Left ventricle myocardium inferior (tissue), 1 donor: ENCODE data around the gene EXOC2. TPM values are rescaled to one million over a fixed set of nuclear protein-coding genes. Genes with fewer than 3 reads are reported as not detected.

Experiments used
- DNase-seq: peaks from one replicate; pipeline ENCODE4 v3.0.0-alpha.2; 2020
- H3K27ac ChIP-seq: fragments of 200-600 bp; replicated peaks from 2 replicates; pipeline ENCODE4 v1.8.0; 2021
- H3K27me3 ChIP-seq: fragments of 200-600 bp; 2 replicates; pipeline ENCODE4 v1.8.0; 2021; ENCODE audit warnings: low read depth
- H3K36me3 ChIP-seq: fragments of 200-600 bp; 2 replicates; pipeline ENCODE4 v1.8.0; 2021
- H3K4me1 ChIP-seq: fragments of 200-600 bp; 2 replicates; pipeline ENCODE4 v1.8.0; 2021
- H3K4me3 ChIP-seq: fragments of 200-600 bp; 2 replicates; pipeline ENCODE4 v1.8.0; 2021; ENCODE audit warnings: mild to moderate bottlenecking, moderate library complexity
- H3K9me3 ChIP-seq: fragments of 200-600 bp; replicated peaks from 2 replicates; pipeline ENCODE4 v1.8.0; 2021
- intact Hi-C: fragments of 100-400 bp; cut with micrococcal nuclease; formaldehyde crosslinking; loops from one replicate; pipeline ENCODE4 v1.11.0; 2022
- total RNA-seq: library from RNA; stranded (reverse); fragmentation: NEBNext Ultra II Directional; extraction: Animal tissue kit (Norgen Biotek cat#: 25700); gene quantifications from one replicate; pipeline ENCODE4 v1.2.1, GENCODE V29; 2021
- TF ChIP-seq, protein P1 (sequence below): fragments of 200-600 bp; IDR thresholded peaks from 2 replicates; pipeline ENCODE4 v1.8.0; 2021; ENCODE audit warnings: antibody characterized with exemption, mild to moderate bottlenecking, borderline replicate concordance
- donor health status: DM: no; HTN: yes; CAD: no; lungs with severe emphysema.

EXOC2 gene
- total RNA-seq, 1 donor from 2014 or later, result 15.6 TPM

DNA sequence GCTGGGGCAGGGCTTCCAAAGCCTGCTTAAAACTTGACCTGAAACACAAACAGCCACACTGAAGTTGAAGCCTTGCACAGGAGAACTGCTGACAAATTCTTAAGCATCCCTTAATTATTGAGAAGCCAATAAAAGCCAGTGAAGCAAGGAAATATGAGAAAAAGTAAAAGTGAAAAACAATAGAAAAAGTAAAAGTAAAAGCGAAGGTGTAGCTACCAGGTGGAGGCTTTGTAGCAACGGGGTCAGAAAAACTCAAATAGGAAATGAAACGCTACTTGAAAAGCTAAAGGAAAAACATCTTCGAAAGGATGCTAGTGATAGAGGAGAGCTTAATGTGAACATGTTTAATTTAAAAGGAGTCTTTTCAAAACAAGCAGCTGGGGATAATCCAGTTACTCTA lies 203.9 kb downstream of the EXOC2 start:
- intact Hi-C loops, result no loop called here
- peaks cover 85% of the 10 kb centered on the region for H3K36me3 ChIP-seq
- H3K4me1 ChIP-seq, result no peaks in the 10 kb centered on the region
- peaks cover 3% of the 10 kb centered on the region for H3K9me3 ChIP-seq
- no peak for DNase-seq
- no peaks in the 10 kb centered on the region for H3K27me3 ChIP-seq
- no peak overlapping the region for H3K4me3 ChIP-seq
- no peak overlapping the region for H3K27ac ChIP-seq
- TF ChIP-seq, protein P1, sequence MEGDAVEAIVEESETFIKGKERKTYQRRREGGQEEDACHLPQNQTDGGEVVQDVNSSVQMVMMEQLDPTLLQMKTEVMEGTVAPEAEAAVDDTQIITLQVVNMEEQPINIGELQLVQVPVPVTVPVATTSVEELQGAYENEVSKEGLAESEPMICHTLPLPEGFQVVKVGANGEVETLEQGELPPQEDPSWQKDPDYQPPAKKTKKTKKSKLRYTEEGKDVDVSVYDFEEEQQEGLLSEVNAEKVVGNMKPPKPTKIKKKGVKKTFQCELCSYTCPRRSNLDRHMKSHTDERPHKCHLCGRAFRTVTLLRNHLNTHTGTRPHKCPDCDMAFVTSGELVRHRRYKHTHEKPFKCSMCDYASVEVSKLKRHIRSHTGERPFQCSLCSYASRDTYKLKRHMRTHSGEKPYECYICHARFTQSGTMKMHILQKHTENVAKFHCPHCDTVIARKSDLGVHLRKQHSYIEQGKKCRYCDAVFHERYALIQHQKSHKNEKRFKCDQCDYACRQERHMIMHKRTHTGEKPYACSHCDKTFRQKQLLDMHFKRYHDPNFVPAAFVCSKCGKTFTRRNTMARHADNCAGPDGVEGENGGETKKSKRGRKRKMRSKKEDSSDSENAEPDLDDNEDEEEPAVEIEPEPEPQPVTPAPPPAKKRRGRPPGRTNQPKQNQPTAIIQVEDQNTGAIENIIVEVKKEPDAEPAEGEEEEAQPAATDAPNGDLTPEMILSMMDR, result no peak

DNA sequence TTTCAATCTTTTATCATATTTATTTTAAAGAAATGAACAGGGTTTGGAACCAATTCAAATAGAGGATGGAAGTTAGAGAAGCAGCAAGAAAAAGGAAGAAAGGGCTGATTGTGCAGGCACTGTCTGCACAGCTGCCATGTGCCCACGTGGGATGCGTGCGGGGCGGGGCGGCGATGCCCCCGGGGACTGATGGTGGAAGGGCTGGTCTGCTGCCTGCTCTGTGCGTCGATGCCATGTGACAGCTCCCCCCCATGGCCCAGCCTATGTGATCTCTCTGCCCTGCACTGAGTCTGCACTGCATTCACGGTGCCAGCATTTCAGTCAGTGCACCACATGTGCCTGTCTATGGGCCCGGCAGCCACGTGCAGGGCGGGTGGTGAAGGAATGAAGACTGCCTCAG lies 205.0 kb downstream of the EXOC2 start:
- Histone ChIP-seq H3K27me3 (no peaks in the 10 kb centered on the region), H3K4me3 (no peak overlapping the region), H3K4me1 (no peaks in the 10 kb centered on the region), H3K9me3 (peaks cover 3% of the 10 kb centered on the region), H3K36me3 (peaks cover 77% of the 10 kb centered on the region), H3K27ac (no peak overlapping the region)
- intact Hi-C loops, result no loop called here
- no peak for DNase-seq
- TF ChIP-seq, protein P1, result no peak

DNA sequence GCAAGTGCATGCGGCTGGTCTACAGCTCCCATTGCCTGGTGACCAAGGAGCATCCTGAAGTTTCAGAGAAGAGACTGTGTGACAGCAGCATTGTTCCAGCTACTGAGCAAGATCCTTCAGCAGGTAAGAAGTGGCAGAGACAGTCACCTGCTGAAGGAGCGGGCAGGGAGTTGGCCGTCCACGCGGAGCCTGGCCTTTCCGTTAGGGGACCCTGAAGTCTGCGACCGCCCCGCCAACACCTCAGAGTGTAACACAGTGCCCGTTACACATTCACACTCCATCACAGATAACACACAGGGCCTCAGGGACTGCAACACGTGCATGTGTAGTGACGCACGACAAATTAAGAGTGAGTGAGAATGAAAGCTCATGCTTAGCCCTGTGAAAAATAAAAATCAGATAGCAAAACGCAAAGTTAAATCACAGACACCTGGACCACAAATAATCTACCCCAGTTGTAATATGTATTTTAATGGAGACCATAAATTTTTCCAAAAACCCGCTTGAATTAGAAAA lies 207.2 kb downstream of the EXOC2 start:
- no peaks in the 10 kb centered on the region for H3K4me1 ChIP-seq
- no peaks in the 10 kb centered on the region for H3K9me3 ChIP-seq
- H3K27ac ChIP-seq, result no peak overlapping the region
- H3K27me3 ChIP-seq, result no peaks in the 10 kb centered on the region
- TF ChIP-seq, protein P1, result no peak
- H3K4me3 ChIP-seq, result no peak overlapping the region
- intact Hi-C loops, result no loop called here
- DNase-seq, result no peak
- peaks cover 66% of the 10 kb centered on the region for H3K36me3 ChIP-seq

DNA sequence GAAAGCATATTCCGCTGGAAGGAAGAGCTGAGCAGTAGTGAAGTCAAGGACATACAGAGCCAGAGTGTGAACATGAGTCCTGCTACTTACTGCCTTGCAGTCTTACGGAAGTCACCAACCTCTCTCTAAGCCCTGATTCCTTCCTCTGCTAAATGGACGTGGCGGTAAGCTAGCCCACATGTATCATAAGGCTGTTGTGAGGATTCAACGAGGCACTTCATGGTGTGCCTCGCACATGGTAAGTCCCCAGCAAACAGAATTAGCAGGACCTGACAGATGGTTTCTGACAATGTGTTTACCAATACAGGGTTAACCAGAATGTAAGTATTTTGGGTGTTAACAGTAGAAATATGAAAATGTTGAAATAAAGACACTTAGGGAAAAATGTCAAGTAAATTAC lies 208.2 kb downstream of the EXOC2 start:
- intact Hi-C loops, result no loop called here
- no peak for DNase-seq
- H3K4me1 ChIP-seq, result no peaks in the 10 kb centered on the region
- H3K36me3 ChIP-seq, result peaks cover 56% of the 10 kb centered on the region
- no peaks in the 10 kb centered on the region for H3K9me3 ChIP-seq
- no peak overlapping the region for H3K4me3 ChIP-seq
- H3K27me3 ChIP-seq, result no peaks in the 10 kb centered on the region
- H3K27ac ChIP-seq, result no peak overlapping the region
- TF ChIP-seq, protein P1, result no peak

DNA sequence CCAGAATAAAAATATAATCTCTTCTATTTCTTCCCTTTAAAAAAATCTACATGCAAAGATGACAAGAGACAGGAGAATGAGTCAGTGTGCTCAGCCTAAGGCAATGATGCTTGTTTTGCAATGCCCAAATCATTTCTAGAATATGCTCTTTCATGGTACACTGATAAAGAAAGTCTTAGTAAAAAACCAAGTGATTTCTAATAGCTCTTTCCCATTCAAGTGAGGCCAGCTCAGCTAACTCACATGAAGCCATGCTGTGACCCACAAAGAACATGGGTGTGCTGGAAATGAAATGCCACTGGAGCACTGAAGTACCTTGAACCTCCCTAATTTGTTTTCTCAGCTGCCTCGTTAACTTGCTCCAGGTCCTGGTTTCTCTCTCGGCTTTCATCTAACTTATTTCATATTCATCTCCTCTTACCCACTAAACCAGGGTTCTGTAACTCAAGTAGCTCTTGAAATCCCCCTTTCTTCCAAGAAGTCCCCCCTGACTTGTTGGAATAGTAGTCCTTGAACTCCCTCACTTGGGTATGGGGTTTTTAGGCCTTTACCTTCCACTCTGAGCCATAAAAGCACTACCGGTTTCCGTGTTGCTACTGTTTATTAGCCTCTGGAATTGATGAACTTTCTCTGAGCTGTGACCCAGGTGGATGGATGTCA lies 208.7 kb downstream of the EXOC2 start:
- no peaks in the 10 kb centered on the region for H3K4me1 ChIP-seq
- no peak for DNase-seq
- no peak overlapping the region for H3K4me3 ChIP-seq
- TF ChIP-seq, protein P1, result no peak
- H3K36me3 ChIP-seq, result peaks cover 53% of the 10 kb centered on the region
- no peaks in the 10 kb centered on the region for H3K9me3 ChIP-seq
- H3K27ac ChIP-seq, result no peak overlapping the region
- intact Hi-C loops, result no loop called here
- H3K27me3 ChIP-seq, result no peaks in the 10 kb centered on the region
